GM23338 (cell line): Measurements from ENCODE around the gene RAD51D. TPM values are rescaled to one million over a fixed set of nuclear protein-coding genes. Genes with fewer than 3 reads are reported as not detected.
A peak's percentile ranks its signal among the peaks of the same experiment; 100 is the strongest.

Source experiments
- ATAC-seq: fragments of 200-7000 bp; cut with Tn5 transposase; 3 replicates; pipeline ENCODE4 v1.9.1; 2020
- DNase-seq: peaks from one replicate; pipeline ENCODE4 v3.0.0-alpha.2; 2015; ENCODE audit warnings: low spot score
- H2AFZ ChIP-seq: fragments of 200-600 bp; sonication (generic); 2 replicates; pipeline ENCODE4 v1.8.0; 2016; ENCODE audit warnings: antibody characterized with exemption, mild to moderate bottlenecking, moderate library complexity
- H3F3A ChIP-seq: fragments of 200-600 bp; sonication (generic); replicated peaks from 2 replicates; pipeline ENCODE4 v1.8.0; 2017; ENCODE audit warnings: antibody characterized with exemption, mixed run types, low read depth
- H3K27ac ChIP-seq: fragments of 200-600 bp; sonication (generic); 2 replicates; pipeline ENCODE4 v1.6.1; 2016; ENCODE audit warnings: low read depth
- H3K27me3 ChIP-seq: fragments of 200-600 bp; sonication (generic); 2 replicates; pipeline ENCODE4 v1.8.0; 2016; ENCODE audit warnings: mild to moderate bottlenecking, mixed run types, moderate library complexity; ENCODE audit not compliant: insufficient read depth
- H3K36me3 ChIP-seq: fragments of 200-600 bp; sonication (generic); 2 replicates; pipeline ENCODE4 v1.8.0; 2016; ENCODE audit warnings: mild to moderate bottlenecking; ENCODE audit not compliant: insufficient read depth
- H3K4me1 ChIP-seq: fragments of 200-600 bp; sonication (generic); 2 replicates; pipeline ENCODE4 v1.8.0; 2016; ENCODE audit warnings: mild to moderate bottlenecking, moderate library complexity; ENCODE audit not compliant: insufficient read depth
- H3K4me2 ChIP-seq: fragments of 200-600 bp; sonication (generic); 2 replicates; pipeline ENCODE4 v1.7.1; 2017; ENCODE audit warnings: mixed run types
- H3K4me3 ChIP-seq: fragments of 200-600 bp; sonication (generic); 2 replicates; pipeline ENCODE4 v1.6.1; 2016; ENCODE audit warnings: mixed run types
- H3K79me2 ChIP-seq: fragments of 200-600 bp; sonication (generic); replicated peaks from 2 replicates; pipeline ENCODE4 v1.8.0; 2017; ENCODE audit warnings: mild to moderate bottlenecking; ENCODE audit not compliant: insufficient read depth
- H3K9me2 ChIP-seq: fragments of 200-600 bp; sonication (generic); 2 replicates; pipeline ENCODE4 v1.8.0; 2017; ENCODE audit not compliant: insufficient read depth
- H4K20me1 ChIP-seq: fragments of 200-600 bp; sonication (generic); replicated peaks from 2 replicates; pipeline ENCODE4 v1.8.0; 2017; ENCODE audit warnings: mild to moderate bottlenecking; ENCODE audit not compliant: insufficient read depth
- H3K27ac Mint-ChIP-seq: 2 replicates; pipeline ENCODE4 v1.8.0; 2020; ENCODE audit warnings: inconsistent platforms, mild to moderate bottlenecking, moderate library complexity, mixed read lengths
- H3K27me3 Mint-ChIP-seq: 3 replicates; pipeline ENCODE4 v1.8.0; 2022; ENCODE audit warnings: low read depth, mild to moderate bottlenecking, moderate library complexity, mixed read lengths, inconsistent platforms; ENCODE audit not compliant: insufficient read depth, poor library complexity
- H3K36me3 Mint-ChIP-seq: 3 replicates; pipeline ENCODE4 v1.8.0; 2021; ENCODE audit warnings: low read depth, mild to moderate bottlenecking, inconsistent platforms, moderate library complexity, mixed read lengths
- H3K4me1 Mint-ChIP-seq: 3 replicates; pipeline ENCODE4 v1.8.0; 2020; ENCODE audit warnings: mild to moderate bottlenecking, inconsistent platforms, mixed read lengths
- H3K4me3 Mint-ChIP-seq: 3 replicates; pipeline ENCODE4 v1.8.0; 2021; ENCODE audit warnings: moderate library complexity, mild to moderate bottlenecking, inconsistent platforms, mixed read lengths
- H3K9me3 Mint-ChIP-seq: 3 replicates; pipeline ENCODE4 v1.8.0; 2020; ENCODE audit warnings: moderate library complexity, mild to moderate bottlenecking, inconsistent platforms, mixed read lengths
- EZH2 ChIP-seq: fragments of 200-600 bp; sonication (generic); IDR thresholded peaks from one replicate; pipeline ENCODE4 v1.8.0; 2017; ENCODE audit warnings: antibody characterized with exemption, mild to moderate bottlenecking, low read depth; ENCODE audit not compliant: unreplicated experiment
- POLR2AphosphoS5 ChIP-seq: IDR thresholded peaks from 2 replicates; pipeline ENCODE4 v1.6.1; 2016; ENCODE audit warnings: antibody characterized with exemption, low read depth
- ZNF462 ChIP-seq: fragments of 250-450 bp; sonication (Bioruptor Pico); IDR thresholded peaks from 2 replicates; pipeline ENCODE4 v1.5.0; 2020; ENCODE audit warnings: mild to moderate bottlenecking, moderate library complexity
- polyA plus RNA-seq: library from polyadenylated mRNA; unstranded; fragments of >200 nt; fragmentation: Nextera tagmentation; extraction: Ambion mirVana; gene quantifications from 2 replicates; pipeline ENCODE4 v1.2.1, GENCODE V29; 2016
- total RNA-seq: library from RNA; depleted of rRNA; stranded (reverse); fragments of >200 nt; shearing (Covaris generic); gene quantifications from 2 replicates; pipeline ENCODE4 v1.2.3, GENCODE V29; 2014

Gene RAD51D
- total and polyA plus RNA-seq, 2 experiments from 2014 or later, result 5.9 to 11.0 TPM

- no peaks in the 10 kb centered on the region for H3K4me1 Mint-ChIP-seq
Observed at GRCh38 chr17:35130392-35130791, 10.7 kb upstream of the RAD51D start.

More at GRCh38 chr17:35130392-35130791, 10.7 kb upstream of the RAD51D start:
- H3K4me2 ChIP-seq, result no peak overlapping the region
- no peak overlapping the region for H3K27ac ChIP-seq
- H3F3A ChIP-seq, result peaks cover 6% of the 10 kb centered on the region; the same call in 1 of the 2 replicates
- ATAC-seq (no peak), DNase-seq (no peak)
- H3K9me2 ChIP-seq, result peaks cover 3% of the 10 kb centered on the region; the same call in 1 of the 2 replicates
- H3K27me3 ChIP-seq, result no peaks in the 10 kb centered on the region
- H3K36me3 ChIP-seq, result peaks cover 26% of the 10 kb centered on the region
- TF ChIP-seq EZH2, result no peak
- TF ChIP-seq ZNF462 (CRISPR knock-in tag), result no peak
- TF ChIP-seq POLR2AphosphoS5, result 0 out of 2 replicates have a peak, but pooled peaks have one; percentile 23
- Mint-ChIP-seq H3K9me3 (no peaks in the 10 kb centered on the region; the same call in 2 of the 3 replicates), H3K4me3 (no peak overlapping the region), H3K36me3 (peaks cover 51% of the 10 kb centered on the region), H3K27me3 (peaks cover 19% of the 10 kb centered on the region), H3K27ac (no peak overlapping the region)
- H3K4me1 ChIP-seq, result no peaks in the 10 kb centered on the region
- no peaks in the 10 kb centered on the region; the same call in 1 of the 2 replicates for H4K20me1 ChIP-seq
- H2AFZ ChIP-seq, result no peak overlapping the region
- H3K4me3 ChIP-seq, result no peak overlapping the region
- H3K79me2 ChIP-seq, result no peaks in the 10 kb centered on the region
